Measurements from ENCODE around the gene TRIM38. TPM values are rescaled to one million over a fixed set of nuclear protein-coding genes. Genes with fewer than 3 reads are reported as not detected.

Gene TRIM38
- total RNA-seq, 2 experiments from 2014 or later: 17.0 to 17.5 TPM

DNA sequence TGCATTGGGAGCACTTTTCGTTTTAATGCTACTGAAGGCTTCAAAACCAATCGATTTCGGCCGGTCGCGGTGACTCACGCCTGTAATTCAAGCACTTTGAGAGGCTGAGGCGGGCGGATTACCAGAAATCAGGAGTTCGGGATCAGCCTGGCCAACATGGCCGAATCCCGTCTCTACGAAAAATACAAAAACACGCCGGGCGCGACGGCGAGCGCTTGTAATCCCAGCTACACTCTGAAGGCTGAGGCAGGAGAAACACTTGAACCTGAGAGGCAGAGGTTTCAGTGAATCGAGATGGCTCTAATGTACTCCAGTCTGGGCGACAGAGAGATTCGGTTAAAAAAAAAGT is 58.4 kb downstream of the TRIM38 start:
- peak in 9 of 14 experiments; percentile 23 to 74 (median 45) for DNase-seq

DNA sequence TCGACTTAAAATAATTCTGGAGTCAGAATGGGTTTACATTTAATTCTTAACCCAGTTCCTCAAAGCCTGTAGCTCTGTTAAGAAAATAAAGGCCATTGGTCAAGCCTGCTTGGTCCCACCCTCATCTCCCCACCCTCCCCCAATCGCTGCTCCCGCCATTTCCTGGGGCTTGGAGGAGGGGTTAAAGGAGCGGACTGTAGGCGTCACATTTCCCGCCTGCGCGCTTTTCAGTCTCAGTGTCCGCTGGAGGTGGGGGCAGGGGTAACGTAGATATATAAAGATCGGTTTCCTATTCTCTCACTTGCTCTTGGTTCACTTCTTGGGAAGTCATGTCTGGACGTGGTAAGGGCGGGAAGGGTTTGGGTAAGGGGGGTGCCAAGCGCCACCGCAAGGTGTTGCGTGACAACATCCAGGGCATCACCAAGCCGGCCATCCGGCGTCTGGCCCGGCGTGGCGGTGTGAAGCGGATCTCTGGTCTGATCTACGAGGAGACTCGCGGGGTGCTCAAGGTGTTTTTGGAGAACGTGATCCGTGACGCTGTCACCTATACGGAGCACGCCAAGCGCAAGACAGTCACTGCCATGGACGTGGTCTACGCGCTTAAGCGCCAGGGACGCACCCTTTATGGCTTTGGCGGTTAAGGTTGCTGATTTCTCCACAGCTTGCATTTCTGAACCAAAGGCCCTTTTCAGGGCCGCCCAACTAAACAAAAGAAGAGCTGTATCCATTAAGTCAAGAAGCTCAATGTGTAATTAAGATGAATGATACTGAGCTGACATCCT is 58.9 kb downstream of the TRIM38 start:
- ATAC-seq (ENCODE audit: poor library complexity): peak; percentile 58
- Histone ChIP-seq H3K27ac (ENCODE audit: low read depth in 1 of 2, low read length in 2 of 2) (peak overlapping the region; percentile 95 to 96), H3K36me3 (ENCODE audit: insufficient read depth, low read length) (no peaks in the 10 kb centered on the region), H3K4me1 (ENCODE audit: insufficient read depth, low read length) (peaks cover 45% of the 10 kb centered on the region), H3K9me3 (ENCODE audit: control insufficient read depth in 1 of 2, insufficient read depth in 1 of 2, low read length in 2 of 2) (peaks cover 0 to 11% of the 10 kb centered on the region in 2 experiments), H3K27me3 (ENCODE audit: control insufficient read depth in 1 of 2, insufficient read depth in 2 of 2, low read length in 2 of 2) (no peaks in the 10 kb centered on the region), H3K4me3 (ENCODE audit: low read length) (peak overlapping the region; percentile 73)
- TF ChIP-seq CTCF (IDR thresholded peaks at IDR 0.05): no peak
- Mint-ChIP-seq H3K36me3 (ENCODE audit: low read depth) (peaks cover 20% of the 10 kb centered on the region), H3K27ac (peak overlapping the region; percentile 97), H3K4me1 (ENCODE audit: low read depth) (peaks cover 51% of the 10 kb centered on the region), H3K4me3 (peak overlapping the region; percentile 95), H3K27me3 (no peaks in the 10 kb centered on the region), H3K9me3 (no peaks in the 10 kb centered on the region)
- intact Hi-C loops (cut with DNase I, micrococcal nuclease): loop anchor here (2.0 to 10.0 kb wide), 5 partner anchors 59 to 1873 kb away; partner anchors contain the start of genes ZNF184 (in 2 of the 2) and TRIM38 (in 1 of the 2)
- peak; percentile 70 to 98 (median 80) for DNase-seq
- ChIA-PET POLR2A (interaction anchor here (0.6 to 5.7 kb wide), 56 partner anchors 11 to 1872 kb away, joined by 3 to 357 read pairs (median 12); partner anchors contain the start of genes HFE, RIPOR2 and TRIM38), CTCF (interaction anchor here (1.2 to 8.9 kb wide), 4 partner anchors 9 to 30 kb away, joined by 3 to 62 read pairs (median 15); a partner anchor contains a TSS)

More for the DNA sequence above, 58.4 kb downstream of the TRIM38 start:
- Mint-ChIP-seq H3K27me3 (no peaks in the 10 kb centered on the region), H3K4me1 (ENCODE audit: low read depth) (peaks cover 46% of the 10 kb centered on the region), H3K36me3 (ENCODE audit: low read depth) (peaks cover 16% of the 10 kb centered on the region), H3K4me3 (peak overlapping the region; percentile 95), H3K27ac (peak overlapping the region; percentile 97), H3K9me3 (no peaks in the 10 kb centered on the region)
- ATAC-seq (ENCODE audit: poor library complexity): peak; percentile 13
- POLR2A ChIA-PET: interaction anchor here (0.6 to 5.7 kb wide), 55 partner anchors 11 to 1873 kb away, joined by 3 to 357 read pairs (median 13); partner anchors contain the start of genes HFE and TRIM38
- peak overlapping the region; percentile 73 for H3K4me3 ChIP-seq (ENCODE audit: low read length)
- H3K9me3 ChIP-seq (ENCODE audit: control insufficient read depth in 1 of 2, insufficient read depth in 1 of 2, low read length in 2 of 2): peaks cover 0 to 15% of the 10 kb centered on the region in 2 experiments
- H3K4me1 ChIP-seq (ENCODE audit: insufficient read depth, low read length): peaks cover 39% of the 10 kb centered on the region
- peak overlapping the region; percentile 95 to 96 for H3K27ac ChIP-seq (ENCODE audit: low read depth in 1 of 2, low read length in 2 of 2)
- H3K36me3 ChIP-seq (ENCODE audit: insufficient read depth, low read length): no peaks in the 10 kb centered on the region
- no peak for TF ChIP-seq CTCF (IDR thresholded peaks at IDR 0.05)
- no peaks in the 10 kb centered on the region for H3K27me3 ChIP-seq (ENCODE audit: control insufficient read depth in 1 of 2, insufficient read depth in 2 of 2, low read length in 2 of 2)
- intact Hi-C loops (cut with DNase I, micrococcal nuclease): loop anchor here (2.0 to 10.0 kb wide), 5 partner anchors 59 to 1874 kb away; partner anchors contain the start of genes ZNF184 (in 2 of the 2) and TRIM38 (in 1 of the 2)
- CTCF ChIA-PET: interaction anchor here (2.5 to 8.9 kb wide), 3 partner anchors 10 to 29 kb away, joined by 13 to 62 read pairs (median 17); a partner anchor contains a TSS

DNA sequence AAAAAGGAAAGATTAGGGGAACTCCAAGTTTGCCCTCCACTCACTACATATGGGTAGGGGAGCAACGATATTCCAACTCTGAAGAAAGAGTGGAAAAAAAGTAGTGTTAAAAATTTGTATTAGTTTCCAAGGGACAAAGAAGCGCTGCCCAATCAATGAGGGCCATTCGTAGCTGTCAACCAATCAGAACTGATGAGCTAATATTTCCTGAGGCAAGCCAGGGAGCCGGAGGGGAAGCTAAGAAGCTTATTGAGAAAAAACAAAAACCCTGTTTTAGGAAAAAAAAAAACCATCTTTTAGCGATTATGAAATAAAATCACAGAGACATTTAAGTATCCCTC is 59.5 kb downstream of the TRIM38 start:
- ChIA-PET POLR2A (interaction anchor here (0.5 to 5.7 kb wide), 34 partner anchors 11 to 1872 kb away, joined by 3 to 357 read pairs (median 31); partner anchors contain the start of genes HFE, RIPOR2 and TRIM38), CTCF (interaction anchor here (1.2 to 8.9 kb wide), 4 partner anchors 11 to 214 kb away, joined by 3 to 62 read pairs (median 4); a partner anchor contains a TSS)
- Mint-ChIP-seq H3K27me3 (no peaks in the 10 kb centered on the region), H3K4me1 (ENCODE audit: low read depth) (peaks cover 52% of the 10 kb centered on the region), H3K27ac (peak overlapping the region; percentile 97), H3K9me3 (no peaks in the 10 kb centered on the region), H3K36me3 (ENCODE audit: low read depth) (peaks cover 25% of the 10 kb centered on the region), H3K4me3 (peak overlapping the region; percentile 95)
- H3K36me3 ChIP-seq (ENCODE audit: insufficient read depth, low read length): no peaks in the 10 kb centered on the region
- no peaks in the 10 kb centered on the region for H3K27me3 ChIP-seq (ENCODE audit: control insufficient read depth in 1 of 2, insufficient read depth in 2 of 2, low read length in 2 of 2)
- intact Hi-C loops (cut with DNase I, micrococcal nuclease): loop anchor here (5.0 to 10.0 kb wide), 4 partner anchors 60 to 1873 kb away; partner anchors contain the start of genes ZNF184 (in 2 of the 2) and TRIM38 (in 1 of the 2)
- H3K27ac ChIP-seq (ENCODE audit: low read depth in 1 of 2, low read length in 2 of 2): peak overlapping the region; percentile 95 to 96
- peaks cover 46% of the 10 kb centered on the region for H3K4me1 ChIP-seq (ENCODE audit: insufficient read depth, low read length)
- no peak for TF ChIP-seq CTCF (IDR thresholded peaks at IDR 0.05)
- DNase-seq (peak in 7 of 14 experiments; percentile 23 to 87 (median 49)), ATAC-seq (ENCODE audit: poor library complexity) (no peak)
- peak overlapping the region; percentile 73 for H3K4me3 ChIP-seq (ENCODE audit: low read length)
- peaks cover 0 to 11% of the 10 kb centered on the region in 2 experiments for H3K9me3 ChIP-seq (ENCODE audit: control insufficient read depth in 1 of 2, insufficient read depth in 1 of 2, low read length in 2 of 2)
